HL-60 (cell line): ENCODE data around the gene RPL10.

Experiments used
- GABPA ChIP-seq: IDR thresholded peaks from 2 replicates; pipeline ENCODE4 v1.6.1; 2012; ENCODE audit warnings: low read depth
- TF ChIP-seq, protein P1 (sequence below): IDR thresholded peaks from one replicate; pipeline ENCODE4 v1.5.1; 2011; ENCODE audit warnings: low read length, control low read depth, inconsistent platforms; ENCODE audit not compliant: insufficient read depth

DNA sequence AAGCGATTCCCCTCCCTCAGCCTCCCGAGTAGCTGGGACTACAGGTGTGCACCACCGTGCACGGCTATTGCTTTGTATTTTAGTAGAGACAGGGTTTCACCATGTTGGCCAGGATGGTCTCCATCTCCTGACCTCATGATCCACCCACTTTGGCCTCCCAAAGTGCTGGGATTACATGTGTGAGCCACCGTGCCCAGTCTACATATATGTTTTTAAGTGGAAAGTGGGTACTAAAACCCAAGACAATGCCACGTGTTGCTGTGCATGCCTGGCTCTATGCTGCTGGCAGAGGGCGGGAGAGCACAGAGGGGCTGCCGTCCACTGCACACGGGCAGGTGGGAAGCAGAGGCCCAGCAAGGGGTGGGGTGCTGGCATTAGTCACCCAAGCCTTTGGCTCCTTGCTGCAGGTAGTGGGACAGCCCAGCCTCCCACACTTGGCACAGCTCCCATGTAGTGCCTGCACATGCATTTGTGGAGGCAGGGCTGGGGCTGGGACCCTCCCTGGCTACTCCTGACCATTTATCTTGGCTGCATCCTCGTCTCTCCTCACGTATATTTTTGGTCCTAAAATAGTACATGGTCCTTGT is 15.6 kb upstream of the RPL10 start:
- TF ChIP-seq, protein P1, sequence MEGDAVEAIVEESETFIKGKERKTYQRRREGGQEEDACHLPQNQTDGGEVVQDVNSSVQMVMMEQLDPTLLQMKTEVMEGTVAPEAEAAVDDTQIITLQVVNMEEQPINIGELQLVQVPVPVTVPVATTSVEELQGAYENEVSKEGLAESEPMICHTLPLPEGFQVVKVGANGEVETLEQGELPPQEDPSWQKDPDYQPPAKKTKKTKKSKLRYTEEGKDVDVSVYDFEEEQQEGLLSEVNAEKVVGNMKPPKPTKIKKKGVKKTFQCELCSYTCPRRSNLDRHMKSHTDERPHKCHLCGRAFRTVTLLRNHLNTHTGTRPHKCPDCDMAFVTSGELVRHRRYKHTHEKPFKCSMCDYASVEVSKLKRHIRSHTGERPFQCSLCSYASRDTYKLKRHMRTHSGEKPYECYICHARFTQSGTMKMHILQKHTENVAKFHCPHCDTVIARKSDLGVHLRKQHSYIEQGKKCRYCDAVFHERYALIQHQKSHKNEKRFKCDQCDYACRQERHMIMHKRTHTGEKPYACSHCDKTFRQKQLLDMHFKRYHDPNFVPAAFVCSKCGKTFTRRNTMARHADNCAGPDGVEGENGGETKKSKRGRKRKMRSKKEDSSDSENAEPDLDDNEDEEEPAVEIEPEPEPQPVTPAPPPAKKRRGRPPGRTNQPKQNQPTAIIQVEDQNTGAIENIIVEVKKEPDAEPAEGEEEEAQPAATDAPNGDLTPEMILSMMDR: no peak
- no peak for TF ChIP-seq GABPA
